ENCODE measurements around the gene NFIL3.
"Not testable (repeated sequence)": the region's sequence is repeated elsewhere in the genome, so short reads cannot be mapped to it uniquely, and the experiment has no call there.

- not testable (repeated sequence) for TF ChIP-seq CTCF, POLR2A (IDR thresholded peaks at IDR 0.05)
Measured at GRCh38 chr9:91471524-91471923, 47.9 kb upstream of the NFIL3 start.

Data from heart left ventricle (tissue), 13 donors.